Panc1 (cell line): ENCODE data around the gene GRID2. TPM values are rescaled to one million over a fixed set of nuclear protein-coding genes. Genes with fewer than 3 reads are reported as not detected.

Source experiments
- ATAC-seq: fragments of 200-7000 bp; cut with Tn5 transposase; 2 replicates; pipeline ENCODE4 v1.9.1; 2020; ENCODE audit warnings: mild to moderate bottlenecking, moderate library complexity
- BruUV-seq: library from RNA; stranded (reverse); fragments of 400-500 nt; replicated peaks from 2 replicates; lab custom pipeline; 2021; lab: Mats Ljungman, UMichigan
- CTCF ChIA-PET: fragments of 300-600 bp; sonication (Branson Sonifier 250); formaldehyde crosslinking; loops from one replicate; lab custom pipeline; 2022; ENCODE audit warnings: antibody characterized with exemption; lab: Charles Lee
- POLR2A ChIA-PET: fragments of 300-600 bp; sonication (Branson Sonifier 250); formaldehyde crosslinking; loops from one replicate; lab custom pipeline; 2022; ENCODE audit warnings: antibody characterized with exemption; lab: Charles Lee
- DNase-seq: peaks from one replicate; pipeline ENCODE4 v3.0.0-alpha.2; 2010; ENCODE audit warnings: low read depth, low spot score
- H3K27ac ChIP-seq: 2 replicates; pipeline ENCODE4 v1.5.1; 2011; ENCODE audit warnings: mild to moderate bottlenecking, low read length, inconsistent platforms
- H3K27me3 ChIP-seq: fragments of 200-500 bp; sonication (Bioruptor generic); 2 replicates; pipeline ENCODE4 v1.6.0; 2014; ENCODE audit warnings: low read length, inconsistent platforms; ENCODE audit not compliant: control insufficient read depth, insufficient read depth
- H3K36me3 ChIP-seq: fragments of 200-500 bp; sonication (Bioruptor generic); 2 replicates; pipeline ENCODE4 v1.5.1; 2014; ENCODE audit warnings: inconsistent platforms, mild to moderate bottlenecking, low read length, moderate library complexity; ENCODE audit not compliant: control insufficient read depth, insufficient read depth
- H3K4me1 ChIP-seq: 2 replicates; pipeline ENCODE4 v1.5.1; 2011; ENCODE audit warnings: inconsistent platforms, mild to moderate bottlenecking, low read length, moderate library complexity; ENCODE audit not compliant: control insufficient read depth, insufficient read depth
- H3K4me3 ChIP-seq, 2 experiments: 2 replicates each; pipeline ENCODE4 v1.5.1; 2011 to 2012; ENCODE audit warnings: low read depth in 2 of 2, low read length in 2 of 2, mild to moderate bottlenecking in 2 of 2, inconsistent platforms in 1 of 2, moderate library complexity in 1 of 2
- H3K9me3 ChIP-seq: fragments of 200-500 bp; sonication (Bioruptor generic); 2 replicates; pipeline ENCODE4 v1.5.1; 2014; ENCODE audit warnings: low read depth, mild to moderate bottlenecking, inconsistent platforms, low read length, moderate library complexity; ENCODE audit not compliant: control insufficient read depth, insufficient read depth
- POLR2AphosphoS5 ChIP-seq: IDR thresholded peaks from 2 replicates; pipeline ENCODE4 v1.6.1; 2012; ENCODE audit warnings: mild to moderate bottlenecking, low read depth, low read length, moderate library complexity
- SIN3A ChIP-seq: IDR thresholded peaks from 2 replicates; pipeline ENCODE4 v1.6.1; 2012; ENCODE audit warnings: low read depth, mild to moderate bottlenecking, low read length, moderate library complexity, borderline replicate concordance; ENCODE audit not compliant: insufficient read depth
- TCF7L2 ChIP-seq: IDR thresholded peaks from 2 replicates; pipeline ENCODE4 v1.6.1; 2011; ENCODE audit warnings: mild to moderate bottlenecking, low read depth, low read length, inconsistent platforms
- in situ Hi-C: cut with HindIII; loops from 2 replicates; pipeline ENCODE4 v1.10.0; 2016; ENCODE audit warnings: low sequenced_read_pairs, low pct_unique_long_range_greater_than_20kb
- intact Hi-C: fragments of 100-400 bp; cut with micrococcal nuclease; formaldehyde crosslinking; loops from one replicate; pipeline ENCODE4 v1.10.0; 2022; ENCODE audit not compliant: unreplicated experiment
- total RNA-seq: library from RNA; stranded (reverse); gene quantifications from one replicate; pipeline ENCODE4 v1.2.1, GENCODE V29; 2021; ENCODE audit not compliant: unreplicated experiment
- TF ChIP-seq, protein P1 (sequence below): fragments of 450-650 bp; IDR thresholded peaks from 2 replicates; pipeline ENCODE4 v1.5.1; 2017; ENCODE audit warnings: mild to moderate bottlenecking
- TF ChIP-seq, protein P2 (sequence below), 2 experiments: IDR thresholded peaks; 2 replicates each; pipeline ENCODE4 v1.6.1; 2011 to 2012; ENCODE audit warnings: low read depth in 2 of 2, control low read depth in 1 of 2, low read length in 1 of 2, mild to moderate bottlenecking in 1 of 2, moderate library complexity in 1 of 2; ENCODE audit not compliant: insufficient read depth in 1 of 2

Gene GRID2
- total RNA-seq, 1 experiment from 2014 or later = 0.08 TPM

GRCh38 chr4:93199492-93199891 lies 895.7 kb downstream of the GRID2 start:
- peak; percentile 60; the same call in 1 of the 2 replicates for ATAC-seq
- no peak for TF ChIP-seq POLR2AphosphoS5
- TF ChIP-seq, protein P1, sequence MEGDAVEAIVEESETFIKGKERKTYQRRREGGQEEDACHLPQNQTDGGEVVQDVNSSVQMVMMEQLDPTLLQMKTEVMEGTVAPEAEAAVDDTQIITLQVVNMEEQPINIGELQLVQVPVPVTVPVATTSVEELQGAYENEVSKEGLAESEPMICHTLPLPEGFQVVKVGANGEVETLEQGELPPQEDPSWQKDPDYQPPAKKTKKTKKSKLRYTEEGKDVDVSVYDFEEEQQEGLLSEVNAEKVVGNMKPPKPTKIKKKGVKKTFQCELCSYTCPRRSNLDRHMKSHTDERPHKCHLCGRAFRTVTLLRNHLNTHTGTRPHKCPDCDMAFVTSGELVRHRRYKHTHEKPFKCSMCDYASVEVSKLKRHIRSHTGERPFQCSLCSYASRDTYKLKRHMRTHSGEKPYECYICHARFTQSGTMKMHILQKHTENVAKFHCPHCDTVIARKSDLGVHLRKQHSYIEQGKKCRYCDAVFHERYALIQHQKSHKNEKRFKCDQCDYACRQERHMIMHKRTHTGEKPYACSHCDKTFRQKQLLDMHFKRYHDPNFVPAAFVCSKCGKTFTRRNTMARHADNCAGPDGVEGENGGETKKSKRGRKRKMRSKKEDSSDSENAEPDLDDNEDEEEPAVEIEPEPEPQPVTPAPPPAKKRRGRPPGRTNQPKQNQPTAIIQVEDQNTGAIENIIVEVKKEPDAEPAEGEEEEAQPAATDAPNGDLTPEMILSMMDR = peak; percentile 49
- intact Hi-C loops = no loop called here
- Histone ChIP-seq H3K4me1 (no peaks in the 10 kb centered on the region), H3K27ac (no peak overlapping the region), H3K4me3 (no peak overlapping the region), H3K9me3 (no peaks in the 10 kb centered on the region), H3K27me3 (no peaks in the 10 kb centered on the region), H3K36me3 (no peaks in the 10 kb centered on the region)
- no TSS peak for BruUV-seq
- DNase-seq = no peak
- CTCF ChIA-PET = no interaction called here
- in situ Hi-C loops = no loop called here
- POLR2A ChIA-PET = no interaction called here

- H3K9me3 ChIP-seq = no peaks in the 10 kb centered on the region
- no peaks in the 10 kb centered on the region for H3K4me1 ChIP-seq
- no peak for DNase-seq
- in situ Hi-C loops (no loop called here), intact Hi-C loops (no loop called here)
- no TSS peak for BruUV-seq
- no peaks in the 10 kb centered on the region for H3K36me3 ChIP-seq
- ChIA-PET CTCF (no interaction called here), POLR2A (interaction anchor here (0.7 kb wide), 1 partner anchor 115 kb away, joined by 3 read pairs; no protein-coding TSS in a partner anchor)
- TF ChIP-seq, protein P2, sequence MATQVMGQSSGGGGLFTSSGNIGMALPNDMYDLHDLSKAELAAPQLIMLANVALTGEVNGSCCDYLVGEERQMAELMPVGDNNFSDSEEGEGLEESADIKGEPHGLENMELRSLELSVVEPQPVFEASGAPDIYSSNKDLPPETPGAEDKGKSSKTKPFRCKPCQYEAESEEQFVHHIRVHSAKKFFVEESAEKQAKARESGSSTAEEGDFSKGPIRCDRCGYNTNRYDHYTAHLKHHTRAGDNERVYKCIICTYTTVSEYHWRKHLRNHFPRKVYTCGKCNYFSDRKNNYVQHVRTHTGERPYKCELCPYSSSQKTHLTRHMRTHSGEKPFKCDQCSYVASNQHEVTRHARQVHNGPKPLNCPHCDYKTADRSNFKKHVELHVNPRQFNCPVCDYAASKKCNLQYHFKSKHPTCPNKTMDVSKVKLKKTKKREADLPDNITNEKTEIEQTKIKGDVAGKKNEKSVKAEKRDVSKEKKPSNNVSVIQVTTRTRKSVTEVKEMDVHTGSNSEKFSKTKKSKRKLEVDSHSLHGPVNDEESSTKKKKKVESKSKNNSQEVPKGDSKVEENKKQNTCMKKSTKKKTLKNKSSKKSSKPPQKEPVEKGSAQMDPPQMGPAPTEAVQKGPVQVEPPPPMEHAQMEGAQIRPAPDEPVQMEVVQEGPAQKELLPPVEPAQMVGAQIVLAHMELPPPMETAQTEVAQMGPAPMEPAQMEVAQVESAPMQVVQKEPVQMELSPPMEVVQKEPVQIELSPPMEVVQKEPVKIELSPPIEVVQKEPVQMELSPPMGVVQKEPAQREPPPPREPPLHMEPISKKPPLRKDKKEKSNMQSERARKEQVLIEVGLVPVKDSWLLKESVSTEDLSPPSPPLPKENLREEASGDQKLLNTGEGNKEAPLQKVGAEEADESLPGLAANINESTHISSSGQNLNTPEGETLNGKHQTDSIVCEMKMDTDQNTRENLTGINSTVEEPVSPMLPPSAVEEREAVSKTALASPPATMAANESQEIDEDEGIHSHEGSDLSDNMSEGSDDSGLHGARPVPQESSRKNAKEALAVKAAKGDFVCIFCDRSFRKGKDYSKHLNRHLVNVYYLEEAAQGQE (IDR thresholded peaks at IDR 0.05; ENCODE audit: insufficient read depth in 1 of 2, low read depth in 2 of 2, low read length in 1 of 2) = no peak
- TF ChIP-seq SIN3A (no peak), POLR2AphosphoS5 (no peak), TCF7L2 (no peak)
- TF ChIP-seq, protein P1 = no peak
- H3K27me3 ChIP-seq = no peaks in the 10 kb centered on the region
- no peak overlapping the region for H3K4me3 ChIP-seq
- no peak for ATAC-seq
- H3K27ac ChIP-seq = no peak overlapping the region
These were observed 897.8 kb downstream of the GRID2 start for GRCh38 chr4:93201471-93202096.
